Measurements from ENCODE around the gene MAGEB10. TPM values are rescaled to one million over a fixed set of nuclear protein-coding genes. Genes with fewer than 3 reads are reported as not detected.
"Not testable (repeated sequence)": the region's sequence is repeated elsewhere in the genome, so short reads cannot be mapped to it uniquely, and the experiment has no call there.

MAGEB10 gene
- total and polyA plus RNA-seq, 4 donors, result not detected

- no peak overlapping the region for H3K9ac ChIP-seq (ENCODE audit: insufficient read depth in 1 of 2, low read length in 2 of 2)
- H3K27me3 ChIP-seq (ENCODE audit: control insufficient read depth in 3 of 3, insufficient read depth in 3 of 3, low read length in 2 of 3), result peaks cover 0 to 5% (median 0%) of the 10 kb centered on the region in 3 donors
- no peak for TF ChIP-seq CTCF (IDR thresholded peaks at IDR 0.05; ENCODE audit: control extremely low read depth, extremely low read depth)
- H3K9me3 ChIP-seq (ENCODE audit: control insufficient read depth in 4 of 4, insufficient read depth in 3 of 4, low read length in 3 of 4), result no peaks in the 10 kb centered on the region
- ATAC-seq (ENCODE audit: insufficient read depth, low FRiP score) (no peak), DNase-seq (no peak)
- no peak overlapping the region for H3K27ac ChIP-seq (ENCODE audit: low read depth in 1 of 2, low read length in 1 of 2)
- WGBS, 2 donors, result 68 to 85% methylated on average over 2 of the region's 2 CpGs
- no peak overlapping the region for H3K4me3 ChIP-seq
- H3K4me1 ChIP-seq (ENCODE audit: control insufficient read depth in 5 of 5, insufficient read depth in 5 of 5, low read length in 5 of 5), result no peaks in the 10 kb centered on the region
- H3K36me3 ChIP-seq (ENCODE audit: control insufficient read depth in 4 of 4, insufficient read depth in 4 of 4, low read length in 4 of 4), result no peaks in the 10 kb centered on the region
These were observed 31.8 kb upstream of the MAGEB10 start for GRCh38 chrX:27775984-27776383.

- no peak for TF ChIP-seq CTCF (IDR thresholded peaks at IDR 0.05; ENCODE audit: control extremely low read depth, extremely low read depth)
- ATAC-seq (ENCODE audit: insufficient read depth, low FRiP score), result peak; percentile 41
- Histone ChIP-seq H3K4me3 (no peak overlapping the region), H3K9me3 (ENCODE audit: control insufficient read depth in 4 of 4, insufficient read depth in 3 of 4, low read length in 3 of 4) (no peaks in the 10 kb centered on the region), H3K9ac (ENCODE audit: insufficient read depth in 1 of 2, low read length in 2 of 2) (no peak overlapping the region), H3K4me1 (ENCODE audit: control insufficient read depth in 5 of 5, insufficient read depth in 5 of 5, low read length in 5 of 5) (no peaks in the 10 kb centered on the region), H3K27me3 (ENCODE audit: control insufficient read depth in 3 of 3, insufficient read depth in 3 of 3, low read length in 2 of 3) (peaks cover 0 to 2% (median 0%) of the 10 kb centered on the region in 3 donors), H3K36me3 (ENCODE audit: control insufficient read depth in 4 of 4, insufficient read depth in 4 of 4, low read length in 4 of 4) (no peaks in the 10 kb centered on the region), H3K27ac (ENCODE audit: low read depth in 1 of 2, low read length in 1 of 2) (no peak overlapping the region)
- 48 to 68% methylated on average over 6 of the region's 6 CpGs for WGBS, 2 donors
- peak in 2 of 3 donors; percentile 2 to 10 for DNase-seq
These were observed 11.0 kb upstream of the MAGEB10 start for GRCh38 chrX:27796640-27797257.

- DNase-seq (peak in 2 of 3 donors; percentile 3), ATAC-seq (ENCODE audit: insufficient read depth, low FRiP score) (no peak)
- no peak overlapping the region for H3K4me3 ChIP-seq
- no peaks in the 10 kb centered on the region for H3K9me3 ChIP-seq (ENCODE audit: control insufficient read depth in 4 of 4, insufficient read depth in 3 of 4, low read length in 3 of 4)
- no peaks in the 10 kb centered on the region for H3K4me1 ChIP-seq (ENCODE audit: control insufficient read depth in 5 of 5, insufficient read depth in 5 of 5, low read length in 5 of 5)
- 21 to 58% methylated on average over 1 of the region's 1 CpG for WGBS, 2 donors
- no peak overlapping the region for H3K27ac ChIP-seq (ENCODE audit: low read depth in 1 of 2, low read length in 1 of 2)
- H3K36me3 ChIP-seq (ENCODE audit: control insufficient read depth in 4 of 4, insufficient read depth in 4 of 4, low read length in 4 of 4), result no peaks in the 10 kb centered on the region
- peaks cover 0 to 2% (median 0%) of the 10 kb centered on the region in 3 donors for H3K27me3 ChIP-seq (ENCODE audit: control insufficient read depth in 3 of 3, insufficient read depth in 3 of 3, low read length in 2 of 3)
- no peak overlapping the region for H3K9ac ChIP-seq (ENCODE audit: insufficient read depth in 1 of 2, low read length in 2 of 2)
- no peak for TF ChIP-seq CTCF (IDR thresholded peaks at IDR 0.05; ENCODE audit: control extremely low read depth, extremely low read depth)
These were observed 10.2 kb upstream of the MAGEB10 start for GRCh38 chrX:27797575-27797974.

- no peak overlapping the region for H3K27ac ChIP-seq (ENCODE audit: low read depth in 1 of 2, low read length in 1 of 2)
- no peak for TF ChIP-seq CTCF (IDR thresholded peaks at IDR 0.05; ENCODE audit: control extremely low read depth, extremely low read depth)
- H3K27me3 ChIP-seq (ENCODE audit: control insufficient read depth in 3 of 3, insufficient read depth in 3 of 3, low read length in 2 of 3), result peaks cover 0 to 3% (median 0%) of the 10 kb centered on the region in 3 donors
- WGBS, 2 donors, result 92 to 99% methylated on average over 13 to 14 of the region's 14 CpGs
- no peak overlapping the region for H3K9ac ChIP-seq (ENCODE audit: insufficient read depth in 1 of 2, low read length in 2 of 2)
- peaks cover 0 to 4% (median 0%) of the 10 kb centered on the region in 4 donors for H3K9me3 ChIP-seq (ENCODE audit: control insufficient read depth in 4 of 4, insufficient read depth in 3 of 4, low read length in 3 of 4)
- ATAC-seq (ENCODE audit: insufficient read depth, low FRiP score) (no peak), DNase-seq (no peak)
- no peaks in the 10 kb centered on the region for H3K4me1 ChIP-seq (ENCODE audit: control insufficient read depth in 5 of 5, insufficient read depth in 5 of 5, low read length in 5 of 5)
- H3K36me3 ChIP-seq (ENCODE audit: control insufficient read depth in 4 of 4, insufficient read depth in 4 of 4, low read length in 4 of 4), result no peaks in the 10 kb centered on the region
- H3K4me3 ChIP-seq, result no peak overlapping the region
These were observed 436 bp downstream of the MAGEB10 start for GRCh38 chrX:27808226-27808625.

- H3K36me3 ChIP-seq (ENCODE audit: control insufficient read depth in 4 of 4, insufficient read depth in 4 of 4, low read length in 4 of 4); H3K4me3 ChIP-seq; H3K9ac ChIP-seq (ENCODE audit: insufficient read depth in 1 of 2, low read length in 2 of 2); H3K4me1 ChIP-seq (ENCODE audit: control insufficient read depth in 5 of 5, insufficient read depth in 5 of 5, low read length in 5 of 5); ATAC-seq (ENCODE audit: insufficient read depth, low FRiP score); H3K27me3 ChIP-seq (ENCODE audit: control insufficient read depth in 3 of 3, insufficient read depth in 3 of 3, low read length in 2 of 3); H3K9me3 ChIP-seq (ENCODE audit: control insufficient read depth in 4 of 4, insufficient read depth in 3 of 4, low read length in 3 of 4); H3K27ac ChIP-seq (ENCODE audit: low read depth in 1 of 2, low read length in 1 of 2); DNase-seq: not testable (repeated sequence)
- 95 to 97% methylated on average over 10 to 34 of the region's 50 CpGs for WGBS, 2 donors
These were observed 1.4 kb downstream of the MAGEB10 start for GRCh38 chrX:27808991-27809859.
